ENCODE results near the gene TRA2B.

The TRA2B gene

GRCh38 chr3:185937689-185938374 lies at the start of gene TRA2B:
TSS of gene TRA2B (minus strand) at chr3:185938014. CDS start at chr3:185937860, 154 bp downstream.
- DNase-seq, result peak; percentile 95

DNA sequence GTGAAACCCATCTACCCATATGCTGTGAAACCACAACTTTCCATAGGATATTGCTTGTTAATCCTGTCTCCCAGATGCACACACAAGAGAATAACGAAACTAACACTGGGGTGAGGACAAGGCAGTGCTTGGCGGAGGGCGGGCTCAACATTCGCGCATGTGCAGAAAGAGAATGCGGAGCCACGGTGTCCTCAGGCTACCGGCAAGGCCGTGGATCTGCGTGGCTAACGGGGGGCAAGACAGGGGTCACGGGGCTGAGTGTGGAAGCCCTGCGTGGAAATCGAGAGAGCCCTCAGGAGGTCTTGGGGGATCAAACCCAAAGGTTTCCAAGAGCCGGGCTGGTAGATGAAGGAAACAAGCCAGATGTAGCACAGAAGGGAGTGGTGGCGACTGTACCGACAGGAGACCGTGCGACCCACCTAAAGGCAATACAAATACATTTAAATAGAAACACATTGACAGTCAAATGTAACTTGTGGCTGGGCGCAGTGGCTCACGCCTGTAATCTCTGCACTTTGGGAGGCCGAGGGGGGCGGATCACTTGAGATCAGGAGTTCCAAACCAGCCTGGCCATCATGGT lies 48.5 kb upstream of the TRA2B start:
- DNase-seq, result no peak

DNA sequence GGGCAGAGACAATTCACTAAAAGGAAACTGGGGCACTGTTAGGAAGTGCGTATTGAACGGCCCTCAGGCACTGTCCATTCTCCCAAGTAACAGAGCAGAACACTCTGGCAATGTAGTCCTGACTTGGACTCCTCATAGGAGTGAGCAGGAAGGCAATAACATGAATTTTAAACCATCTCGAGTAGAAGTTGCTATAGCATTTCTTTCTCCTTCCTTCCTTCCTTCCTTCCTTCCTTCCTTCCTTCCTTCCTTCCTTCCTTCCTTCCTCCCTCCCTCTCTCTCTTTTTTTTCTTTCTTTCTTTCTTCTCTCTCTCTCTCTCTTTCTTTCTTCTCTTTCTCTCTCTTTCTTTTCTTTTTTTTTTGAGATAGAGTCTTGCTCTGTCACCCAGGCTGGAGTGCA lies 46.4 kb upstream of the TRA2B start:
- no peak for DNase-seq

GRCh38 chr3:185983495-185984141 lies 45.8 kb upstream of the TRA2B start:
- peak; percentile 36 for DNase-seq

- no peak for DNase-seq
Observed at GRCh38 chr3:185982632-185983031, 44.8 kb upstream of the TRA2B start.

DNA sequence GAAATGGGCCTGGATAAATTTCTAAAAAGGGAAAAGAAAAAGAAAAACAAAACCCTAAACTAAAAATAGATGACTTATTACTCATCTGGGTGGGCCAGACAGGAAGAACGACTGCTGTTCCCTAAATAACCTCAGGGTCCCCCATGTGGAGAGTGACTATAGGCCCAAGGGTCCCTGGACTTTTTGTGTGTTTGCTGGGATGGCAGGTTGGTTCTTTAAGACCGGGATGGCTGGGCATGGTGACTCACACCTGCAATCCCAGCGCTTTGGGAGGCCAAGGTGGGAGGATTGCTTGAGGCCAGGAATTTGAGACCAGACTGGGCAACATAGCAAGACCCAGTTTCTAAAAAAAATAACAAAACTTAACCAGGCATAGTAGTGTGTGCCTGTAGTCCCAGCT lies 43.8 kb upstream of the TRA2B start:
- DNase-seq, result no peak

DNA sequence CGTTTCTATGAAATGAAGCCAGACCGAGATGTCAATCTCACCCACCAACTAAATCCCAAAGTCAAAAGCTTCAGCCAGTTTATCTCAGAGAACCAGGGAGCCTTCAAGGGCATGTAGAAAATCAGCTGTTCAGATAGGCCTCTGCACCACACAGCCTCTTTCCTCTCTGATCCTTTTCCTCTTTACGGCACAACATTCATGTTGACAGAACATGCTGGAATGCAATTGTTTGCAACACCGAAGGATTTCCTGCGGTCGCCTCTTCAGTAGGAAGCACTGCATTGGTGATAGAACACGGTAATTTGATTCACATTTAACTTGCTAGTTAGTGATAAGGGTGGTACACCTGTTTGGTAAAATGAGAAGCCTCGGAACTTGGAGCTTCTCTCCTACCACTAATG lies 41.9 kb upstream of the TRA2B start:
- no peak for DNase-seq

DNA sequence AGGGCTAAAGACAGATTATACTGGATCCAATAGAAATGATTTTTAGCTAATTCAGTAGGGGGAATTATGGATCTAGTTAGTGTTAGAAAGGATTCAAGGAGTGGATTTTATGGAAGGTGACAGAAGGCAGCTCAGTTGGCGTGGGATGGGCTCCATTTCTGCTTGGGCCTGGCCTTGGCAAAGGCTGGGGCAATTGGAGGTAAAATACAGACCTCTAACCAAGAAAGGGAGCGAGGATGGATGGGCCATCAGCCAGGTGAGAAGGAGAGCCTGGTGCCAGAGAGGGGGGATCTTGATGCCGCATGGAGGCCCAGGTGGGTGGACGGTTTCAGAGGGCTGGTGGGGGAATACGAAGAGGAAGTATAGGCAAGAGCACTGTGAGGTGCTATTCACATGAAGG lies 40.7 kb upstream of the TRA2B start:
- DNase-seq, result no peak

GRCh38 chr3:185977679-185978040 lies 39.8 kb upstream of the TRA2B start:
- no peak for DNase-seq

- DNase-seq, result peak; percentile 47
Observed at GRCh38 chr3:185976977-185977678, 39.3 kb upstream of the TRA2B start.

DNA sequence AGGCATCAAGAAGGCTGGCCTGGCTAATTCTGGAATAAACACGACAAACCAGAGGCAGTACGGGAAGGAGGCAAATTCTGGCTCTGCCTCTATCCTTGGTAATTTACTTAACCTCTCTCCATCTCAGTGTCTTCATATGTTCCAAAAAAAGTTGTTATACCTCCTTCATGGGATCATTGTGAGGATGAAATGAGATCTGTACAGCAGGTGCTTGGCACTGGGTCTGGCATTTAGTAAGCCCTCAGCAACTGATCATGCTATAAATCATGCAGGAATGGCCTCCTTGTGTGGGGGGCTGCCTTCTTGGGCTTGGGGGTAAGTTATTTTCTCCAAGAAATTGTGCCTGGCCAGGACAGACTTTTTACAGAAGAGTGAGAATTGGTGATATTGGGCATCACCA lies 38.3 kb upstream of the TRA2B start:
- no peak for DNase-seq

GRCh38 chr3:185971579-185971978 lies 33.8 kb upstream of the TRA2B start:
- DNase-seq, result no peak

DNA sequence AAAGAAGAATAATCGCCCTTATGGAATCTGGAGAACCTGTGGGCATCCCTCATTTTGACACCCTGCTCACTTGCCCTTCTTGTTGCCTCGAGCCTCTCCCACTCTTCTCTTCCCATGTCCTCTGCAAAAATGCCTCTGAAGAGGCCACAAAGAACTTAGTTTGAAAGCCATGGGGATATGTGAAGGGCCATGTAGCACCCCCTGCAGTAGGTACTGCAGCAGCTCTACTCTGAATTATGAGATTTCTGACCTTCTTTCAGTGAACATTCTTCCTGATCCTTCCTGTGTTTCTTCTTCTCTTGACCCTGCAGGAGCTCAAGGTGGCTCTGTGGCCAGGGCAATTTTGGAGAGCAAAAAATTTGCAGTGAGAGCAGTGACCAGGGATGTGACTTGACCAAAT lies 30.4 kb upstream of the TRA2B start:
- no peak for DNase-seq

DNA sequence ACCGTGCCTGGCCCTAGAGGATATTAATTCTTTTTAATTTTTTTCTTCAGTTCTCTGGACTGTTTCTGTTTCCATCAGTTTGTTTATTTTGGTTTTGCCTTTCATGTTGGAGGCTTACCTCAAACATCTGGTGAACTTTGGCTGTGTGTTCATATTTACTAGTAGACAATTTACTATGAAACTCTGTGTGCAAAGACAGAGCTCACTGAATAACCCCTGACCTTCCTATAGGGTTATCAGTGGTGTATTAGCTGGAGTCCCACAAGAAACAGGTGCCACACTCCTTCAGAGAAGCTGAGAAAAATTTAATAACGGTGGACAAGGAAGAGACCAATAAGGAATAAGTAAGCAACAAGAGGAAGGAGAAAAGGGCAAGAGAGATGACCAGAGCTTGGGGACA lies 28.8 kb upstream of the TRA2B start:
- no peak for DNase-seq

GRCh38 chr3:185965496-185965895 lies 27.7 kb upstream of the TRA2B start:
- no peak for DNase-seq

DNA sequence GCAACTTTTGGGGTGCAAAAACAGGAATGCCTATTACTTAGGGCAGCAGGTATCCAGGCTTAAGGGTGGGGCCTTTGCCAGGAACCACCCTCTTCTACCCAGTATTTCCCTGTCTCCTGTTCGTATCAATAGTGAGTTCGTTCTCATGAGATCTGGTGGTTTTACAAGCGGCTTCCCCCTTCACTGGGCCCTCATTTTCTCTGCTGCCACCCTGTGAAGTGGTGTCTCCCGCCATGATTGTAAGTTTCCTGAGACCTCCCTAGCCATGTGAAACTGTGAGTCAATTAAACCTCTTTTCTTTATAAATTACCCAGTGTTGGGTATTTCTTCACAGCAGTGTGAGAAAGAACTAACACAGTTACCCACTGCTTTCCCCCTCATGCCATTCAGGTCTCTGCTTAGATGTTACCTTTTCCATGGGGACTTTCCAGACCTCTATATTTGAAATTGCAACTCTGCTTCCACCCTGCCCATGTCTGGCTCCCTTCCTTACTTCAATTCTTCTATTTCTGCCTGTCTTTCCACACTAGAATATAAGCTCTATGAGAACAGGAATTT lies 23.9 kb upstream of the TRA2B start:
- DNase-seq, result no peak

DNA sequence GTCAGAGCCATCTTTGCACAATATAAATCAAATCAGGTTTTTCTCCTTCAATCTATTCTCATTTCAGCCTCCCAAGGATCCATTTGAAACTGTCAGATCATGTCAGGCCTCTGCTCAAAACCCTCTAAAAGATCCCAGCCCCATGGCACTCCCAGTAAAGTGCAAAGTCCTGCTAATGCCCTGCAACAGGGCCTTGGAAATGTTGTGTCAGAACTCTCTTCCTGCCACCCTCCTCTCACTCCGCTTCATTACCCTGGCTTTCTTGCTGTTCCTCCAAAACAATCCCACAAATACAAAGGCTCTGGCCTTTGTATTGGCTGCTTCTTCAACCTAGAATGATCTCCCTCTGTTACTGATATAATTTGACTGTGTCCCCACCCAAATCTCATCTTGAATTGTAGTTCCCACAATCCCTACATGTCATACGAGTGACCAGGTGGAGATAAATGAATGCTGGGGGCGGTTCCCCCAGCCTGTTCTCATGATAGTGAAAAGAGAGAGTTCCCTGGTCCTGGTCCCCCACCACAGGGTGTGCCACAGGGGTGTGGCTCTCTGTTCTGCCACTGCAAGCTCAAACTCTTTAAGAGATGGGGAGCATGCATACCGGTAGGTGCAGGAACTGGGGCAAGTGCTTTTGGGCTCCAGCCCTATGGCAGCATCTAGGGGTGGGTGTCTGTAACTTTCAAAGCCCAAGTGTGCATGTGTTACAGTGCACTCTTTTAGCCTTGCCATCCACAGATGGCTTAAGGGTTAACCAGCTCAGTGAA lies 22.9 kb upstream of the TRA2B start:
- DNase-seq, result no peak

DNA sequence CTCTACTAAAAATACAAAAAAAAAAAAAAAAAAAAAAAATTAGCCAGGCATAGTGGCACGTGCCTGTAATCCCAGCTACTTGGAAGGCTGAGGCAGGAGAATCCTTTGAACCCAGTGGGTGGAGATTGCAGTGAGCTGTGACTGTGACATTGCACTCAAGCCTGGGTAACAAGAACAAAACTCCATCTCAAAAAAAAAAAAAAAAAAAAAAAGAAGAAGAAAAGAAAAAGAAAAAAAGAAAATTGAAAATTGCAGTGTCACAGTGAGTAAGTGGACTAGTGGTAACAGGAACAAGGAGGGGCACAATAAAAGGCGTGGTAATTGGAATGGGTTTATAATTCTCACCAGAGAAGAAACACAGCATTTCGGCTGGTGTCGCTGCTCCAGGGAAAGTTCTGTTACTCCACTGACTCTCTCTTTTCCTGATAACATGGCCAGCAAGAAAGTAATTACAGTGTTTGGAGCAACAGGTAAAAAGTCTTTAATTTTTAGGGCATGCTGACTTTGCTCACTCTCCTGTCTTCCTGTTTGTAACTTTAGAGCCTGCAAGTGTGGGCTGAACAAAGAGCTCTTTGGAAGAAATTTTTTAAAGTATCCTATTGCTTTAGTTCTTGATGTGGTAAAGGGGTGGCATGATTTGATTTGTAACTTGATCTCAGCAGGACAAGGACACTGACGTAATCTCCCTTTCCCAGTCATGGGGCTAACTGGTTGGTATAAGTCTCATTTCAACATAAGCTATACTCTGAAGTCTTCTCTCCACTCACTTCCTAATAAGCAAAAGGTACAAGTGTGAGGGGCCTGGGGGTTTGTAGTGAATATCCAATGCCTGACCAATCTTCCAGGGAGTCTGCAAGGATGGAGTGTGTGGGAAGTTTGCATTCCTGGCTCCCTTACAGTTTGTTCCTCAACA lies 22.1 kb upstream of the TRA2B start:
- peak; percentile 17 for DNase-seq

GRCh38 chr3:185958626-185959025 lies 20.8 kb upstream of the TRA2B start:
- DNase-seq, result no peak

- no peak for DNase-seq
Observed at GRCh38 chr3:185956244-185956643, 18.4 kb upstream of the TRA2B start.

GRCh38 chr3:185954366-185954723 lies 16.5 kb upstream of the TRA2B start:
- no peak for DNase-seq

GRCh38 chr3:185950728-185951127 lies 12.9 kb upstream of the TRA2B start:
- no peak for DNase-seq

Data from amniotic stem cell (primary cell).